Measurements from ENCODE around the gene DTX2.
"Not testable (repeated sequence)": the region's sequence is repeated elsewhere in the genome, so short reads cannot be mapped to it uniquely, and the experiment has no call there.

DNA sequence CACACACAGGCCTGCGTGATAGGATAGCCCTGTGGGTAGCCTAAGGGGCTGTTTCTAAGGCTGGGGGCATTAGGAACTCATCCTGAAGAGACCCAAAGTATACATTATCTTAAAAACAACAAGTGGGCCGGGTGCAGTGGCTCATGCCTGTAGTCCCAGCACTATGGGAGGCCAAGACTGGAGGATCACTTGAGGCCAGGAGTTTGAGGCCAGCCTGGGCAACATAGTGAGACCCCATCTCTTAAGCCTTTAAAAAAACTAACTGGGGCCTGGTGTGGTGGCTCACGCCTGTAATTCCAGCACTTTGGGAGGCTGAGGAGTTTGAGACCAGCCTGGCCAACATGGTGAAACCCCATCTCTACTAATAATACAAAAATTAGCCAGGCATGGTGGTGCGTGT, 36.0 kb upstream of the DTX2 start:
- TF ChIP-seq, protein P1, sequence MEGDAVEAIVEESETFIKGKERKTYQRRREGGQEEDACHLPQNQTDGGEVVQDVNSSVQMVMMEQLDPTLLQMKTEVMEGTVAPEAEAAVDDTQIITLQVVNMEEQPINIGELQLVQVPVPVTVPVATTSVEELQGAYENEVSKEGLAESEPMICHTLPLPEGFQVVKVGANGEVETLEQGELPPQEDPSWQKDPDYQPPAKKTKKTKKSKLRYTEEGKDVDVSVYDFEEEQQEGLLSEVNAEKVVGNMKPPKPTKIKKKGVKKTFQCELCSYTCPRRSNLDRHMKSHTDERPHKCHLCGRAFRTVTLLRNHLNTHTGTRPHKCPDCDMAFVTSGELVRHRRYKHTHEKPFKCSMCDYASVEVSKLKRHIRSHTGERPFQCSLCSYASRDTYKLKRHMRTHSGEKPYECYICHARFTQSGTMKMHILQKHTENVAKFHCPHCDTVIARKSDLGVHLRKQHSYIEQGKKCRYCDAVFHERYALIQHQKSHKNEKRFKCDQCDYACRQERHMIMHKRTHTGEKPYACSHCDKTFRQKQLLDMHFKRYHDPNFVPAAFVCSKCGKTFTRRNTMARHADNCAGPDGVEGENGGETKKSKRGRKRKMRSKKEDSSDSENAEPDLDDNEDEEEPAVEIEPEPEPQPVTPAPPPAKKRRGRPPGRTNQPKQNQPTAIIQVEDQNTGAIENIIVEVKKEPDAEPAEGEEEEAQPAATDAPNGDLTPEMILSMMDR (conservative IDR thresholded peaks at IDR 0.05; ENCODE audit: low read length): not testable (repeated sequence)
- TF ChIP-seq EZH2phosphoT487 (IDR thresholded peaks at IDR 0.05; ENCODE audit: borderline replicate concordance, low read depth, low read length): not testable (repeated sequence)

Data from OCI-LY7 (cell line).